OCI-M1 (cell line): ENCODE data around the gene PSD4.

ENCODE experiments used
- DNase-seq: peaks from one replicate; lab custom pipeline; 2025; lab: John Stamatoyannopoulos, UW

The PSD4 gene

DNA sequence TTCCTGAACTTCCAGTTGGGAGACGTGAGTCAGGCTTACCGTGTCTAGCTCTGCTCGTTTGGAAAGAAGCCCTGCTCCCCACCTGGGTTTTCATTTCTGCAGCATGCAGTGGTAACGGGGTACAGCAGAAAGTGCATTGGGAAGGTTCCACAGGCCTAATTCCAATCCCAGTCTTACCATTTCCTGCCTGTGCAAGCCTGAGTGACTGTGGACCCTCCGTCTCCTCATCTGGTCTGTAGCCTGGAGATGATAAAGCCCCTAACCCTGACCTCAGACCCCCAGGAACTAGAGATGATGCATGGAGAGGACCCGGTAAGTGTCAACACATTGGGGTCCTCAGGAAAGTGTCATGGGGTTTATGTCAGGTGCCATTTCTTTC, 5.8 kb upstream of the PSD4 start:
- DNase-seq, result no peak

DNA sequence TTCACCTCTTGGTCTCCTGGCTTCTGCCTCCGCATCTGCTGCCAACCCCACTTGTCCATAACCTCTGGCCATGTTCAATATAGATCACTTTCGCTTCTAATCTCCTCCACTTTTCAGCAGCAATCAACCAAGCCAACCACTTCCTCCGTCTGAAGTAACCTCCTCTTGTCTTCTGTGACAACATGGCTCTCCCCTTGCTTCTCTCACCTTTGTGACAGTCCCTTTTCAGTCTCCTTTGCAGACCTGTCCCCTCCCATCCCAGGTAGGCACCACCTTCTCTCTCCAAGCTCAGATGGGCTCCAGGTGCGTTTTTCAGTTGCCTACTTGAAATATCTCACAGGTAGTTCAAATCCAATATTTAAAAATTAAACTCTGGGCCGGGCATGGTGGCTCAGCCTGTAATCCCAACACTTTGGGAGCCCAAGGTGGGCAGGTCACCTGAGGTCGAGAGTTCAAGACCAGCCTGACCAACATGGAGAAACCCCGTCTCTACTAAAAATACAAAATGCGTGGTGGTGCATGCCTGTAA, 4.7 kb upstream of the PSD4 start:
- no peak for DNase-seq

GRCh38 chr2:113169586-113169985, 4.2 kb upstream of the PSD4 start:
- DNase-seq, result no peak

DNA sequence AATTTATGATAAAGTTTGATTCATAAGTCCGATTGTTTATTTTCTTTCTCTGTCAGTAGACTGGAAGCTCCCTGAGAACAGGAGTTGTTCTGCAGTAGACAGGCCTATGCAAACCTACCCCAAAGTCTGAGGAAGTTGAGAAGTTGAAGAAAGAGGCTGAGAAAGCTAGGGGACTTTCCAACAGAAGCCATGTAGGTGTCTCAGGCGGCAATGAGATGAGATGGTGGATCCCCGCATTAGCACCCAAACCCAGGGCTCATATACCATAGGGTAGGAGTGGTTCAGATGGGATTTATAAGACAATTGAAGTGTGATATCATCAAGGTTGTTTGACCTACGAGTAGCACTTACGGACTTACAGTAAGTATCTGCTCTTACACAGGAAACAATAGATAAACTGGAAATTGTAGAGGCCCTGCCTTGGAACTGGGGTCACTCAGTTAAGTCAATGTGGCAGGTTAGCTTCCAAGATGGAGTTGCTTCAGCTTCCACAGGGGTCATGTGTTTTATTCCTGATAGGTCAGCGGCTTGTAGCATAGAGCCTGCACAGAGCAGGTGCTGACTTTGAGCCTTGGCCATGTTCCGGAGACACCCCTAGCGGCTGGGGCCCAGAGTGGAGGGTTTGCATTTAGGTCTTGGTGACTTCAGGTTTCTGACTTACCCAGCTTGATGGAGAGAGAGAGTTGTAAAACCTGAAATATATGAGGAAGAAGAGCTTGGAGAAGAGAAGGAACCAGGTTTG, 2.3 kb upstream of the PSD4 start:
- DNase-seq, result no peak

DNA sequence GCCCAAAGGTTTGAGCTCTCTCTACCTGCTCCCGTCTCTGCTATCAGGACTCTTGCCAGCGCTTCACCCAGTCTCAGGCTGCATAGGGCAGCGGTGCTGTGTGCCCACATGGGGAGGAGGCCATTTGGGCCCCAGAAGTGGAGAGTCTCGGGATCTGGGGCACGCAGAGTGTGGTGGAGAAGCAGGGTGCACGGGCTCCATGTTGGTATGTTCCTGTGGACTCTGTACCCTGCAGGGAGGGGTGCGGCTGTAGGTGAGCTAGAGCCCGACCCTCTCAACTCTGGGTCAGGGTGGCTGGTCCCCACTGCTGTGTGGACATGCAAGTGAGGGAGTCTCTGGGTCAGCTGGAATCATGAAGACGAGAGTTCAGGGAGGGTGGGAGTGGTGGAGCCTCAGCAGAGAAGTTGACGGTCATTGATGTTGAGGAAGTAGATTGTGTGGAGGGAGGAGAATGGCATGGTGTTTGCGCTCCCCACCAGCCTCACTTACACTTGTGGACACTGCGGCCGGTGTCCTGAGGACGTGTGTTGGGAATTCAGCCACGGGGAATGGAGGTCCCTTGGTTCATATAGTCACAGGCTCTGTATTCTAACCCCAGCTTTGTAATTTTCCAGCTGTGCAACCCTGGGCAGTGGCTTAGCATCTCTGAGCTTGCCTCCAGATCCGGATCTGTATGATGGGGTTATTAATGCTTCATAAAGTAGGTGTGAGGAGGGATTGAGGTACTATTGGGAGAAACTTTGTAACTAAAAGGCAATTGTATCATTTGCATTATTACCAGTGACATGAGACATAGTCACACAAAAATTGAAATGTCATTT, 840 bp upstream of the PSD4 start:
- DNase-seq, result no peak

GRCh38 chr2:113174376-113174750, 592 bp downstream of the PSD4 start:
- peak; percentile 41 for DNase-seq

DNA sequence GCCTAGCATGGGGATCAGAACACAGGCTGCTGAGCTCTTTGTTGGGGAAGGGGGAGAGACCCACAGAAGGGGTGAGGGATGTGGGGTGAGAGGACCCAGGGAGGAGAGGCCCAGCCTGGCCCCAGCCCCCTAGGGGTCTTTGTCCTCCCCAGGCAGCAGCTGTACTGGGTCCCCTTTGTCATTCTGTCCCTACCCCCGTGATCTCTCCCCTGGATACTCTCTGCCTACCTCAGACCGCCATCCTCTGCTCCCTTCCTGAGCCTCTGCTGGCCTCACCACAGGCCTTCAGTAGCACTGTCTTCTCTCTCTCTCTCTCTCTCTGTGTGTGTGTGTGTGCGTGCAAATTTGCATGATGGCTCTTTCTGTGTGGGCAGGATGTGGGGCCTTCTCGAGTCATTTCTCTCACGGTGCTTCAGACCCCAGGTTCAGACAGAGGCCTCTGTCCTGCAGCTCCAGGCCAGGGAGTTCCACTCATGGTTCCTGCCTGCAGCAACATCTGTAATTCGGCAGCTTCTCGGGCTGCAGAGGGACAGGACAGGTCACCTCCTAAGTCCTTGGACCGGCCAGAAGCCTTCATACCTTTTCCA, 1.4 kb downstream of the PSD4 start:
- DNase-seq, result no peak

DNA sequence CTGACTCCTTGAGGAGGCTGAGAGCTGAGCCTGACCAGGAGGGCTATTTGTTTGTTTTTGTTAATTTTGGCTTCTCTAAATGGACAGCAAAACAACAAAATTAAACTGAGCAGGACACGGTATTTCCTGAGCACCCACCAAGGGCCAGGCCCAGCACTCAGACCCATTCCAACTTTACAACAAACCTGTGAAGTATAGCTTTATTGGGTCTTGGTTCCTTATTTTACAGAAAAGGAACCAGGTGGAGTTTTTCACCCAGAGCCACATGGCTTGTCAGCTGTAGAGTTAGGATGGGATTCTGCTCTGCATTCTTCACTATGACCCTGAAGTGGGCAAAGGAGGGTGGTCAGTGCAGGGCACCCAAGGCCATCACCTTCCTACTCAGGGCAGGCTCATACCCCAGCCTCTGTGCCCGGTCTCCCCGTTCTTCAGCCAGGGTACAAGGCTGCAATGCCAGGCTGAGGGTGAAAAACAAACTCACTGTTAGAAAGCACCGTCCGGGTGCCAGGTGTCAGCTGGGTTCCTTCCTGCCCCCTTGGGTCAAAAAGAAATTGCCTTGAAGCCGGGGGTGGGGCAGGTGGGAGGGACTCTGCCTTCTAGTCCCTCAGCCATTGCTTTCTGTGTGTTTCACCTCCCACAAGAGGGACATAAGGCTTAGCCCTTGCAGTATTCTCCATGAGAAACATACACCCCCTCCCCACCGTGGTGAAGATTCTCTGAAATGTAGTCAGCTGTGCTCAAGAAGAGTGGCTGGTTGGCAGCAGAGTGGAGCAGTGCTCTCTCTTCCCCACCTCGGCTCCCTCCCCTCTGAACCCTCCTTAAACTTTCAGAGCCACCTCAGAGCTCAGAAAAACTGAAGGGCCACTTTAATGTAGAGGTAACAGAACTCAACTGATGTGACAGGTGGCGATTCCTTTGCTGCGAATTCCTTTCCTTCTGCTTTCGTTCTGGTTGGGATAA, 2.2 kb downstream of the PSD4 start:
- DNase-seq, result no peak

GRCh38 chr2:113176696-113177355, 3.1 kb downstream of the PSD4 start:
- no peak for DNase-seq

DNA sequence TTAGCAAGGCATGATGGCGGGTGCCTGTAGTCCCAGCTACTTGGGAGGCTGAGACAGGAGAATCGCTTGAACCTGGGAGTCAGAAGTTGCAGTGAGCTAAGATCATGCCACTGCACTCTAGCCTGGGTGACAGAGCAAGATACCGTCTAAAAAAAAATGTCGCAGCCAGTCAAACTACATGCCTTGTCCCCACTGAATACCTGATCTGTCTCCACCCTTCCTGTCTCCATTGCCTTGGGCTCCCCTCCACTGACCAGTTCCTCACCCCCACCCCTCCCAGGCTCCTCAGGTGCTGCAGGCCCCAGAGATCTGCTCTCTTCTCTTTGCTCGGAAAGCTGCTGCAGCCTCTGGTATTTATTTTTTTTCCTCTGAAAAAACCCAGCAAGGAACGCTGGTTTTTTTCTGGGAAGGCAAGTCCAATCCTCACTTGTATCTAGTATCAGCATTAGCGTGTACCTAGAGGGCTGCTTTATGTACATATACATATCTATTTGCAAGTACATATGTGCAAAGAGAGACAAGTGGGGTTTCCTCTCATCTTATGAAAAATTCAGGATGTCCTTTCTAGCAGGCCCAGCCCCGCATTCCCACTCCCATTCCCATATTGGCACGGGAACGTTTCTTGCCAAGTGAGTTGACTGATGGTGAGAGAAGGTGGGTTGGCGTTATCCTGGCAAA, 4.4 kb downstream of the PSD4 start:
- DNase-seq, result no peak

- no peak for DNase-seq
Observed at GRCh38 chr2:113178891-113179290, 5.1 kb downstream of the PSD4 start.

- DNase-seq, result no peak
Observed at GRCh38 chr2:113179446-113180045, 5.8 kb downstream of the PSD4 start.

DNA sequence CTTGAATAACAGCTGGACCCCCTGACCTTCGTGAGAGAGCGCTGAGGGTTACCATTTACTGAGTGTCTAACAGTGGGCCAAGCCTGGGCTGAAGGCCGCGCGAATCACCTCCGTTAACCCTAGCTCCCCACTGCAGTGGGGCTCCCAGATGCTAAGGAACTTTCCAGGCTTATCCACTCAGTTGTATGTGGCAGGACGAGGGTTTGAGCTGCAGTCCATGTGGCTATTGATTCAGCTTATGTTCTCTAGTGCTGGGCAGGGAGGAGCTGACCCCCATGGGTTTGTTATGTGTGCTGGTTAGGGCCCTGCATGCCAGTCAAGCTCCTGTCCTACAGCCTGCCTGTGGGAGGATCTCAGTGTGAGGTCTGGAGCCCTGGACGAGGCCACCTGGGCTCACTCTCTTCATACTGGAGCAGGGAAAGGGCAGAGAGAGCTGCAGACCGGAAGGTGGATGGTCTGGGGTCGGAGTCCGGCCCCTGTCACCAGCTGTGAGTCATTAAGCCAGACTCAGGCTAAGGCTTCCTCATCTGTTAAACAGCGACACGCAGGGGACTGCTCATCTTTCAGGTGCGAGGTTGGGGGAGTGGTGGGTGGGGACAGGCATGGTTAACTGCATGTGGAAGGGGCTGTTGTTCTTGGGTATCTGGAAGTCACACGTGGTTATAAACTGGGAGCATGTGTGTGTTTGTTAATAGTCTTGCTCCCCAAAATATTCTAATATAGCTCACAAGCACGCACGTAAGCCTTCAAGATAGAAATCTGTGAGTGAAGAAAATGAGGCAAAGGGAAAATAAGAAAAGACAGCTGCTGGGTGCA, 6.6 kb downstream of the PSD4 start:
- DNase-seq, result no peak

DNA sequence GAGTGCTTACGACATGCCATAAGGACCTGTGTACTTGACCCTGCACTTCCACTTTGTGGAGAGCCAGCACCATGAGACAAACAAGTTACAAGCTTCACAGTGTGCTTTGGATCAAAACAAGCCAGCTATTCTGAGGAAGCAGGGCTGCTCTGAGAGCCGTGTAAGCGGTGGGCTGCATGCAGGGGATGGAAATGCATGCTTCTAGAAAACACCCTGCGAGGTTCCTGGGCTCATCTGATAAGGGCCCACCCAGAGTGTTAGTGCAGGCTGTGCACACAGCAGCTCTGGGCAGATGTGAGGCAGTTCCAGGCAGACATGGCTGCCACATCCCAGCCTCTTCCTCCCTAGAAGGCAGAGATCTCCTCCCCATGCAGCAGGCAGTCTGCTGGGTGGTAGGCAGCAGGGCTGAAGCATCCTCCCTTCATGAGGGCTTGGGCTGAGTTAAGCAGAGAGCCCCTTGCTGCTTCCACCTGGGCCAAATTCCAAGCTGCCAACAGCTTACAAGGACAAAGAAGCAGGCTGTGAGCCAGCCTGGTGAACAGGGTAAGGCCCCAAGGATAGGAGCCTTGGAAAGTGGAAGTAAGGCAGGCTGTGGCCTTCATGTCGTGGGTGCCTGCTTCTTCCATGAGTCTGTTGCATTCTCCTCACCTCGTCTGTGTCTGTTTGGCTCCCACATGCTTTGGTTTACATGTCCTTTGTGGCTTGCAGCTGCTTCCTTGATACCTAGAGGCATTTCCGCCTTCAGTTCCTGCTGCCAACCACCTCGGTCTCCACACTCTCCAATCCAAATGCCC, 7.7 kb downstream of the PSD4 start:
- no peak for DNase-seq

GRCh38 chr2:113182471-113183260, 8.9 kb downstream of the PSD4 start:
- no peak for DNase-seq

DNA sequence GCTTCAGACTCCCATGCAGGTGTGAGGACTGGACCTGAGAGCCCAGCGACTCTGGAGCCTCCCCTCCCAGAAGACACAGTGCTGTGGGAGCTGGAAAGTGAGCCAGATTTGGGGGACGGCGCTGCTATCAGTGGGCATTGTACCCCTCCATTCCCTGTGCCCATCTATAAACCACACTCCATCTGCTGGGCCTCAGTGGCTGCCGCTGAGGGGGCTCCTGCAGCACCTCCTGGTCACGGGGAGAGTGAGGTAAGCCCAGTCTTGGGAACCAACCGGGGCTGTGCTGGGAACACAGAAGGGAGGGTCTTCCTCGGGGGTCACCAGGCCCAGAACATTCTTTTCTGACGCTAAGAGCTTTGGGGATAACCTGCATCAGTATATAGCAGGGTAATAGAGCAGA, 9.5 kb downstream of the PSD4 start:
- no peak for DNase-seq

DNA sequence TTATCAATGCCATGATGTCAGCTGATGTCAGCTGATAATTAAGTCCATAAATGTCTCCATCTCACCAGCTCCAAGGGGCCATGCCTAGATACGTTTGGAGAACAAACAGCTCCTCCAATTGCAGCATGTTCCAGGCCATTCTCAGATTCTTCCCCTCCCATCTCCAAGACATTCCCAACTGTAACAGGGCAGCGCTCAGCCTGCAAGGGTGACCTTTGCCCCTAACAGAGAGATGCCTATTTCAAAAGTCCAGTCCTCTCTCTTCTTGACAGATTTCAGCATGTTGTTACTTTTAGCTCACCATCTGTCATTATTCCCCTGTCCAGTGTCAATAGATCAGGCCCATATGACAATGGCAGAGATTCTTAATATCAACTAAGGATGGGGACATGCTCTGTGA, 9.9 kb downstream of the PSD4 start:
- no peak for DNase-seq
